ENCODE data around the gene HUS1.

The HUS1 gene

GRCh38 chr7:47949703-47950102, 29.7 kb downstream of the HUS1 start:
- Histone ChIP-seq H3K9me2 (replicated peaks; ENCODE audit: control insufficient read depth, low read length) (no peaks in the 10 kb centered on the region), H3K4me3 (ENCODE audit: low read length) (no peak overlapping the region), H3K27me3 (ENCODE audit: control insufficient read depth, low read length) (no peaks in the 10 kb centered on the region), H3K9me3 (ENCODE audit: control insufficient read depth, insufficient read depth, low read length) (no peaks in the 10 kb centered on the region), H3K27ac (ENCODE audit: low read depth, low read length) (no peak overlapping the region), H3K4me2 (ENCODE audit: low read length) (no peak overlapping the region), H3K79me2 (ENCODE audit: control insufficient read depth, low read length) (no peaks in the 10 kb centered on the region), H3K4me1 (ENCODE audit: control insufficient read depth, low read length) (no peaks in the 10 kb centered on the region), H3F3A (ENCODE audit: control insufficient read depth, insufficient read depth) (no peaks in the 10 kb centered on the region), H4K20me1 (ENCODE audit: control insufficient read depth, insufficient read depth, low read depth, low read length) (no peaks in the 10 kb centered on the region), H3K36me3 (ENCODE audit: control insufficient read depth, low read length) (peaks cover 6% of the 10 kb centered on the region)
- no peak for TF ChIP-seq EZH2phosphoT487 (IDR thresholded peaks at IDR 0.05; ENCODE audit: borderline replicate concordance, low read length)
- no peak for TF ChIP-seq CTCF (IDR thresholded peaks at IDR 0.05; ENCODE audit: low read depth, low read length, poor library complexity, severe bottlenecking)

- no peak within 1 kb of the TSS for H3K4me2 ChIP-seq (ENCODE audit: low read length)
- H3K4me3 ChIP-seq (ENCODE audit: low read length), result no peak within 1 kb of the TSS
- no peaks in the 10 kb centered on the region for H3K36me3 ChIP-seq (ENCODE audit: control insufficient read depth, low read length)
- H4K20me1 ChIP-seq (ENCODE audit: control insufficient read depth, insufficient read depth, low read depth, low read length), result no peaks in the 10 kb centered on the region
- H3F3A ChIP-seq (ENCODE audit: control insufficient read depth, insufficient read depth), result no peaks in the 10 kb centered on the region
- no peaks in the 10 kb centered on the region for H3K9me2 ChIP-seq (replicated peaks; ENCODE audit: control insufficient read depth, low read length)
- H3K27ac ChIP-seq (ENCODE audit: low read depth, low read length), result no peak within 1 kb of the TSS
- no peaks in the 10 kb centered on the region for H3K79me2 ChIP-seq (ENCODE audit: control insufficient read depth, low read length)
- TF ChIP-seq CTCF (IDR thresholded peaks at IDR 0.05; ENCODE audit: low read depth, low read length, poor library complexity, severe bottlenecking) (no peak), EZH2phosphoT487 (IDR thresholded peaks at IDR 0.05; ENCODE audit: borderline replicate concordance, low read length) (no peak)
- H3K4me1 ChIP-seq (ENCODE audit: control insufficient read depth, low read length), result no peaks in the 10 kb centered on the region
- H3K9me3 ChIP-seq (ENCODE audit: control insufficient read depth, insufficient read depth, low read length), result no peaks in the 10 kb centered on the region
- H3K27me3 ChIP-seq (ENCODE audit: control insufficient read depth, low read length), result no peaks in the 10 kb centered on the region
Measured at GRCh38 chr7:47948141-47948790, 31.1 kb downstream of the HUS1 start, which contains the start of gene PKD1L1. TSS of gene PKD1L1 (minus strand) at chr7:47948466. CDS start at chr7:47948440, 26 bp downstream.

GRCh38 chr7:47947355-47947749, 32.1 kb downstream of the HUS1 start:
- Histone ChIP-seq H3K4me2 (ENCODE audit: low read length) (no peak overlapping the region), H3K9me3 (ENCODE audit: control insufficient read depth, insufficient read depth, low read length) (no peaks in the 10 kb centered on the region), H3K79me2 (ENCODE audit: control insufficient read depth, low read length) (no peaks in the 10 kb centered on the region), H3K4me1 (ENCODE audit: control insufficient read depth, low read length) (no peaks in the 10 kb centered on the region), H3K9me2 (replicated peaks; ENCODE audit: control insufficient read depth, low read length) (no peaks in the 10 kb centered on the region), H3K27ac (ENCODE audit: low read depth, low read length) (no peak overlapping the region), H3K4me3 (ENCODE audit: low read length) (no peak overlapping the region), H3F3A (ENCODE audit: control insufficient read depth, insufficient read depth) (no peaks in the 10 kb centered on the region), H3K36me3 (ENCODE audit: control insufficient read depth, low read length) (no peaks in the 10 kb centered on the region), H3K27me3 (ENCODE audit: control insufficient read depth, low read length) (no peaks in the 10 kb centered on the region), H4K20me1 (ENCODE audit: control insufficient read depth, insufficient read depth, low read depth, low read length) (no peaks in the 10 kb centered on the region)
- no peak for TF ChIP-seq CTCF (IDR thresholded peaks at IDR 0.05; ENCODE audit: low read depth, low read length, poor library complexity, severe bottlenecking)
- no peak for TF ChIP-seq EZH2phosphoT487 (IDR thresholded peaks at IDR 0.05; ENCODE audit: borderline replicate concordance, low read length)
